ENCODE measurements around the gene HOXD8.

DNA sequence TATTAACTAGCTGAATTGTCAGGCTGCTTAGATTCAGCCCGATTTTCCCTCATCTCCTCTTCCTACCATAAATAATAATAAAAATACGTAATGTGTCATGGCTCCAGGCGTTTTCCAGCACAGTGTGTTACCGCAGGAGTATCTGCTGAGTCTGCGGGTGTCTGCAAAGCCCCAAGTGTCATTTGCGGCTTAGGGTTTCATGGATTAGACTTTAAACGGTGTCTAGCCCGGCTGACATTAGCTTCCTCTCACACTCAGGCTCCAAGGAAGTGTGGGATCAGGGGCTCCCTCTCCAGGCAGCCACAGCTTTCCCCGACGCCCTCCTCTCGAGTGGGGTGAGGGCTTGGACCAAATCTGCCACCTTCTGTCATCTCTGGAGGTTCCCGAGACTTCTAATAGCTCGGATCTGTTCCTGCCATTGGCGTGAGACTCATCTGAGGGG is 44.9 kb downstream of the HOXD8 start:
- no peak for TF ChIP-seq POLR2A (IDR thresholded peaks at IDR 0.05; ENCODE audit: extremely low read depth, insufficient read length)
- TF ChIP-seq, protein P1, sequence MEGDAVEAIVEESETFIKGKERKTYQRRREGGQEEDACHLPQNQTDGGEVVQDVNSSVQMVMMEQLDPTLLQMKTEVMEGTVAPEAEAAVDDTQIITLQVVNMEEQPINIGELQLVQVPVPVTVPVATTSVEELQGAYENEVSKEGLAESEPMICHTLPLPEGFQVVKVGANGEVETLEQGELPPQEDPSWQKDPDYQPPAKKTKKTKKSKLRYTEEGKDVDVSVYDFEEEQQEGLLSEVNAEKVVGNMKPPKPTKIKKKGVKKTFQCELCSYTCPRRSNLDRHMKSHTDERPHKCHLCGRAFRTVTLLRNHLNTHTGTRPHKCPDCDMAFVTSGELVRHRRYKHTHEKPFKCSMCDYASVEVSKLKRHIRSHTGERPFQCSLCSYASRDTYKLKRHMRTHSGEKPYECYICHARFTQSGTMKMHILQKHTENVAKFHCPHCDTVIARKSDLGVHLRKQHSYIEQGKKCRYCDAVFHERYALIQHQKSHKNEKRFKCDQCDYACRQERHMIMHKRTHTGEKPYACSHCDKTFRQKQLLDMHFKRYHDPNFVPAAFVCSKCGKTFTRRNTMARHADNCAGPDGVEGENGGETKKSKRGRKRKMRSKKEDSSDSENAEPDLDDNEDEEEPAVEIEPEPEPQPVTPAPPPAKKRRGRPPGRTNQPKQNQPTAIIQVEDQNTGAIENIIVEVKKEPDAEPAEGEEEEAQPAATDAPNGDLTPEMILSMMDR (IDR thresholded peaks at IDR 0.05; ENCODE audit: low read depth, low read length), result no peak
